HEK293T (cell line): ENCODE results near the gene KLHL22.
A peak's percentile ranks its signal among the peaks of the same experiment; 100 is the strongest.
"Not testable (repeated sequence)": the region's sequence is repeated elsewhere in the genome, so short reads cannot be mapped to it uniquely, and the experiment has no call there.

Experiments
- CTCF ChIA-PET: fragments of 350-600 bp; formaldehyde crosslinking; extraction: SDS; loops from one replicate; lab custom pipeline; 2021; ENCODE audit warnings: antibody characterized with exemption, inconsistent platforms; lab: Yijun Ruan, JAX
- POLR2A ChIA-PET: fragments of 350-600 bp; formaldehyde crosslinking; extraction: SDS; loops from one replicate; lab custom pipeline; 2020; ENCODE audit warnings: antibody characterized with exemption, inconsistent platforms; lab: Yijun Ruan, JAX
- DNase-seq: peaks from one replicate; pipeline ENCODE4 v3.0.0; 2012; ENCODE audit warnings: mixed read lengths; ENCODE audit errors: extremely low spot score
- ARNT ChIP-seq: fragments of 450-650 bp; IDR thresholded peaks from 2 replicates; pipeline ENCODE4 v1.6.1; 2017; ENCODE audit warnings: mild to moderate bottlenecking
- BHLHE40 ChIP-seq: fragments of 450-650 bp; IDR thresholded peaks from 2 replicates; pipeline ENCODE4 v1.6.1; 2016; ENCODE audit warnings: mild to moderate bottlenecking, moderate library complexity, borderline replicate concordance
- CTBP1 ChIP-seq: fragments of 450-650 bp; IDR thresholded peaks from 2 replicates; pipeline ENCODE4 v1.6.1; 2016; ENCODE audit warnings: borderline replicate concordance
- ELF4 ChIP-seq: fragments of 450-650 bp; IDR thresholded peaks from 2 replicates; pipeline ENCODE4 v1.6.1; 2017; ENCODE audit warnings: antibody characterized with exemption
- FOXA1 ChIP-seq: fragments of 450-650 bp; IDR thresholded peaks from 2 replicates; pipeline ENCODE4 v1.6.1; 2016; ENCODE audit warnings: mild to moderate bottlenecking
- FOXK2 ChIP-seq: fragments of 450-650 bp; IDR thresholded peaks from 2 replicates; pipeline ENCODE4 v1.6.1; 2016; ENCODE audit warnings: mild to moderate bottlenecking
- FOXM1 ChIP-seq: fragments of 450-650 bp; IDR thresholded peaks from 2 replicates; pipeline ENCODE4 v1.6.1; 2017; ENCODE audit warnings: mild to moderate bottlenecking, borderline replicate concordance
- HDGF ChIP-seq: fragments of 450-650 bp; IDR thresholded peaks from 2 replicates; pipeline ENCODE4 v1.6.1; 2017; ENCODE audit warnings: antibody characterized with exemption, borderline replicate concordance
- L3MBTL2 ChIP-seq: fragments of 450-650 bp; conservative IDR thresholded peaks from 2 replicates; pipeline ENCODE4 v1.6.1; 2016; ENCODE audit warnings: mild to moderate bottlenecking
- LEF1 ChIP-seq: fragments of 450-650 bp; IDR thresholded peaks from 2 replicates; pipeline ENCODE4 v1.6.1; 2017; ENCODE audit warnings: mild to moderate bottlenecking, borderline replicate concordance
- NFRKB ChIP-seq: fragments of 450-650 bp; IDR thresholded peaks from 2 replicates; pipeline ENCODE4 v1.6.1; 2016; ENCODE audit warnings: mild to moderate bottlenecking, moderate library complexity
- PKNOX1 ChIP-seq: fragments of 450-650 bp; IDR thresholded peaks from 2 replicates; pipeline ENCODE4 v1.6.1; 2016
- SP1 ChIP-seq: fragments of 450-650 bp; IDR thresholded peaks from 2 replicates; pipeline ENCODE4 v1.6.1; 2017
- SUZ12 ChIP-seq: fragments of 450-650 bp; IDR thresholded peaks from 2 replicates; pipeline ENCODE4 v1.6.1; 2016; ENCODE audit warnings: mild to moderate bottlenecking
- TARDBP ChIP-seq: fragments of 450-650 bp; IDR thresholded peaks from 2 replicates; pipeline ENCODE4 v1.6.1; 2016
- ZNF384 ChIP-seq: fragments of 450-650 bp; IDR thresholded peaks from 2 replicates; pipeline ENCODE4 v1.6.1; 2016

Gene KLHL22

GRCh38 chr22:20507253-20508066 is 11.9 kb upstream of the KLHL22 start, which contains the start of gene MED15:
Gene MED15, plus strand, starts transcription at chr22:20507610. Its CDS starts 69 bp downstream, at chr22:20507679.
- ChIA-PET CTCF (interaction anchor here (1.4 kb wide), 1 partner anchor 89 kb away, joined by 3 read pairs; no protein-coding TSS in a partner anchor), POLR2A (interaction anchor here (1.0 to 1.5 kb wide), 6 partner anchors 8 to 195 kb away, joined by 3 to 8 read pairs (median 4); no protein-coding TSS in a partner anchor)
- peak; percentile 94 for DNase-seq
- peak; percentile 56 for TF ChIP-seq L3MBTL2
- TF ChIP-seq ELF4 = peak; percentile 99
- TF ChIP-seq SUZ12 = no peak; the same call in 1 of the 2 replicates

- no peak for TF ChIP-seq ZNF384
- TF ChIP-seq L3MBTL2 = no peak
- TF ChIP-seq SP1 = no peak
- no peak for TF ChIP-seq BHLHE40
- DNase-seq = no peak
- CTCF ChIA-PET = no interaction called here
- POLR2A ChIA-PET = interaction anchor here (1.0 to 1.5 kb wide), 3 partner anchors 8 to 17 kb away, joined by 3 to 4 read pairs (median 3); no protein-coding TSS in a partner anchor
Observed at GRCh38 chr22:20506543-20507252, 11.1 kb upstream of the KLHL22 start.

- peak; percentile 69; the same call in 1 of the 2 replicates for TF ChIP-seq PKNOX1
- POLR2A ChIA-PET, DNase-seq, CTCF ChIA-PET: not testable (repeated sequence)
Observed at GRCh38 chr22:20504293-20504922, 8.8 kb upstream of the KLHL22 start.

GRCh38 chr22:20503816-20504215 is 8.2 kb upstream of the KLHL22 start:
- POLR2A ChIA-PET = no interaction called here
- no peak for TF ChIP-seq BHLHE40
- TF ChIP-seq NFRKB = no peak
- no peak for TF ChIP-seq ZNF384
- CTCF ChIA-PET = no interaction called here
- DNase-seq = no peak

GRCh38 chr22:20499769-20500168 is 4.2 kb upstream of the KLHL22 start:
- DNase-seq = no peak
- no peak for TF ChIP-seq ELF4
- no peak for TF ChIP-seq L3MBTL2
- TF ChIP-seq SP1 = no peak
- TF ChIP-seq CTBP1 = no peak
- no peak for TF ChIP-seq FOXK2
- no peak for TF ChIP-seq NFRKB
- no peak for TF ChIP-seq LEF1
- no peak for TF ChIP-seq BHLHE40
- TF ChIP-seq PKNOX1 = no peak
- TF ChIP-seq ZNF384 = no peak
- no peak for TF ChIP-seq HDGF
- no peak for TF ChIP-seq SUZ12
- no peak for TF ChIP-seq ARNT
- TF ChIP-seq FOXA1 = no peak
- TF ChIP-seq TARDBP = no peak
- TF ChIP-seq FOXM1 = no peak
- CTCF ChIA-PET = no interaction called here
- POLR2A ChIA-PET = no interaction called here

- TF ChIP-seq LEF1 (no peak), PKNOX1 (no peak)
- DNase-seq = no peak
- POLR2A ChIA-PET = interaction anchor here (1.1 kb wide), 1 partner anchor 8 kb away, joined by 3 read pairs; the partner anchor contains the start of gene MED15
- CTCF ChIA-PET = no interaction called here
Observed at GRCh38 chr22:20498913-20499312, 3.3 kb upstream of the KLHL22 start.

GRCh38 chr22:20497426-20497825 is 1.8 kb upstream of the KLHL22 start:
- CTCF ChIA-PET = no interaction called here
- POLR2A ChIA-PET = no interaction called here
- DNase-seq = no peak
- no peak for TF ChIP-seq L3MBTL2
- no peak for TF ChIP-seq FOXA1
- TF ChIP-seq BHLHE40 = no peak
- TF ChIP-seq SP1 = no peak
- no peak for TF ChIP-seq HDGF
- no peak for TF ChIP-seq PKNOX1
- no peak for TF ChIP-seq FOXM1
- no peak for TF ChIP-seq FOXK2
- TF ChIP-seq ELF4 = no peak
- TF ChIP-seq SUZ12 = no peak
- no peak for TF ChIP-seq LEF1
- TF ChIP-seq TARDBP = no peak
- no peak for TF ChIP-seq CTBP1
- TF ChIP-seq NFRKB = no peak
- no peak for TF ChIP-seq ARNT
- TF ChIP-seq ZNF384 = no peak
